GM12891 (cell line): Measurements from ENCODE around the gene RBFOX1.

ENCODE experiments used
- POLR2A ChIP-seq: IDR thresholded peaks from 2 replicates; pipeline ENCODE4 v1.6.1; 2011; ENCODE audit warnings: low read depth, low read length, control low read depth
- POLR2AphosphoS5 ChIP-seq: IDR thresholded peaks from 2 replicates; pipeline ENCODE4 v1.6.1; 2011; ENCODE audit warnings: low read depth, low read length, control low read depth
- SPI1 ChIP-seq: IDR thresholded peaks from 2 replicates; pipeline ENCODE4 v1.6.1; 2011; ENCODE audit warnings: low read depth, low read length, control low read depth
- TAF1 ChIP-seq: IDR thresholded peaks from 2 replicates; pipeline ENCODE4 v1.6.1; 2011; ENCODE audit warnings: low read depth, low read length, control low read depth

GRCh38 chr16:7380911-7381310 is 48.3 kb downstream of the RBFOX1 start:
- TF ChIP-seq POLR2A: no peak
- no peak for TF ChIP-seq SPI1
- no peak for TF ChIP-seq POLR2AphosphoS5
- TF ChIP-seq TAF1: no peak
